Astrocyte of the spinal cord (primary cell): ENCODE measurements around the gene CTIF.

Experiments used
- DNase-seq: peaks from one replicate; pipeline ENCODE4 v3.0.0; 2011; ENCODE audit warnings: low read depth, low spot score
- H3K4me3 ChIP-seq: 2 replicates; pipeline ENCODE4 v1.5.1; 2011; ENCODE audit warnings: low read depth, mild to moderate bottlenecking, low read length, moderate library complexity
- in situ Hi-C: cut with HindIII; loops from 2 replicates; pipeline ENCODE4 v1.10.0; 2017; ENCODE audit warnings: low sequenced_read_pairs
- TF ChIP-seq, protein P1 (sequence below): IDR thresholded peaks from 2 replicates; pipeline ENCODE4 v1.5.1; 2012; ENCODE audit warnings: low read depth, mild to moderate bottlenecking, low read length, inconsistent platforms

CTIF gene

DNA sequence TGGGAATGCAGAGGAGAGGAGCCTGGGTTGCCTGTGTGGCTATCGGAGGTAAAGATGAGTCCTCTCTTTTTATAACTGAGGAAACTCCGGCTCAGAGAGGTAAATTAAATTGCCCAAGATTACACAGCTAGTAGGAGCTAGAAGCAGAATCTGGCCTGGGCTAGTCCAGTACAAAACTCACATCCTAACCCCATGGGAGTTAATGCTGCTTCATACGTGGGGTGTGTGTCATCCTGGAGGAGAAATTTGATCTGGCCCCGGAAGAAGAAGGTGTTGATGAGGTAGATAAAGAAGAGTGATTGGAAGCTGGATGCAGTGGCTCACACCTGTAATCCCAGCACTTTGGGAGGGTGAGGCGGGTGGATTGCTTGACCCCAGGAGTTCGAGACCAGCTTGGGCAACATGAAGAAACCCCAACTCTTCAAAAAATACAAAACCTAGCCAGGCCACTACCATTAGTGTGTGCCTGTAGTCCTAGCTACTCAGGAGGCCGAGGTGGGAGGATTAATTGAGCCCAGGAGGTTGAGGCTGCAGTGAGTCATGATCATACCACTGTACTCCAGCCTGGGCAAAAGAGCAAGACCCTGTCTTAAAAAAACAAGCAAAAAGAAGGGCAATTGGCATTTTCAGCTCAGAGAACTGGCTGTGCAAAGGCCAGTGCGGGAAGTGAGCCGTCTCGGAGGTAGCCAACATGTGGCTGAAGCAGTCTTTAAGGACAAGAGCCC is 33.7 kb downstream of the CTIF start:
- H3K4me3 ChIP-seq = no peak overlapping the region
- TF ChIP-seq, protein P1, sequence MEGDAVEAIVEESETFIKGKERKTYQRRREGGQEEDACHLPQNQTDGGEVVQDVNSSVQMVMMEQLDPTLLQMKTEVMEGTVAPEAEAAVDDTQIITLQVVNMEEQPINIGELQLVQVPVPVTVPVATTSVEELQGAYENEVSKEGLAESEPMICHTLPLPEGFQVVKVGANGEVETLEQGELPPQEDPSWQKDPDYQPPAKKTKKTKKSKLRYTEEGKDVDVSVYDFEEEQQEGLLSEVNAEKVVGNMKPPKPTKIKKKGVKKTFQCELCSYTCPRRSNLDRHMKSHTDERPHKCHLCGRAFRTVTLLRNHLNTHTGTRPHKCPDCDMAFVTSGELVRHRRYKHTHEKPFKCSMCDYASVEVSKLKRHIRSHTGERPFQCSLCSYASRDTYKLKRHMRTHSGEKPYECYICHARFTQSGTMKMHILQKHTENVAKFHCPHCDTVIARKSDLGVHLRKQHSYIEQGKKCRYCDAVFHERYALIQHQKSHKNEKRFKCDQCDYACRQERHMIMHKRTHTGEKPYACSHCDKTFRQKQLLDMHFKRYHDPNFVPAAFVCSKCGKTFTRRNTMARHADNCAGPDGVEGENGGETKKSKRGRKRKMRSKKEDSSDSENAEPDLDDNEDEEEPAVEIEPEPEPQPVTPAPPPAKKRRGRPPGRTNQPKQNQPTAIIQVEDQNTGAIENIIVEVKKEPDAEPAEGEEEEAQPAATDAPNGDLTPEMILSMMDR = no peak
- in situ Hi-C loops = no loop called here
- no peak for DNase-seq

DNA sequence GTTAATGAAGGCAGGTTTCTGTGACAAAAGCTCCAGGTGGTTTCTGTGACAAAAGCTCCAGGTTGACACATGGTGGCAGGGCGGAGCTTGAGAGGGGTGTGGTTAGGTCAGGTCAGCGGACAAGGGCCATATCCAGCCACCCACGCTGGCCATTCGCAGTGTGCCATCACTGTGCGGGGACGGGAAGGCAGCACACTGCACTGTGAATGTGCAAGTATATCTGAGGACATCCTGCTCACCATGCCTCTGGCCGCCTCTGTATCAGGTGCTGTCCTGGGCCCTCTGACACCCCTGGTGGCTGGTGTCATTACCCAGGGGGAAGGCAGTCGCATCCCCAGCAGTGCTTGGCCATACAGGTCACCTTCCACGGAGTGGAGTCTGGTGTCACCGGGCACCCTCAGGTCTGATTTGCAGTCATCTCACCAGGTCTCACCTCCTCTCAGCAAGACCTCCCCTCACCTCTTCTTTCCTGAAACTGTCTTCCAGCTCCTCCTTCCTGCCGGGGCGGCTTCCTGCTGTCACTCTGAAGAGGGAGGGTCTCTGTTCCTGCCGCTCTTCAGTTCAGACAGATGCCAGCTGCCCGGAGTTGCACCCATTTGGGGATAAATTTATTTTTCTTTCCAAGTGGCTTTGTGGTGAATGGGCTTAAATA is 34.9 kb downstream of the CTIF start:
- H3K4me3 ChIP-seq = no peak overlapping the region
- TF ChIP-seq, protein P1 = no peak
- no peak for DNase-seq
- in situ Hi-C loops = no loop called here

DNA sequence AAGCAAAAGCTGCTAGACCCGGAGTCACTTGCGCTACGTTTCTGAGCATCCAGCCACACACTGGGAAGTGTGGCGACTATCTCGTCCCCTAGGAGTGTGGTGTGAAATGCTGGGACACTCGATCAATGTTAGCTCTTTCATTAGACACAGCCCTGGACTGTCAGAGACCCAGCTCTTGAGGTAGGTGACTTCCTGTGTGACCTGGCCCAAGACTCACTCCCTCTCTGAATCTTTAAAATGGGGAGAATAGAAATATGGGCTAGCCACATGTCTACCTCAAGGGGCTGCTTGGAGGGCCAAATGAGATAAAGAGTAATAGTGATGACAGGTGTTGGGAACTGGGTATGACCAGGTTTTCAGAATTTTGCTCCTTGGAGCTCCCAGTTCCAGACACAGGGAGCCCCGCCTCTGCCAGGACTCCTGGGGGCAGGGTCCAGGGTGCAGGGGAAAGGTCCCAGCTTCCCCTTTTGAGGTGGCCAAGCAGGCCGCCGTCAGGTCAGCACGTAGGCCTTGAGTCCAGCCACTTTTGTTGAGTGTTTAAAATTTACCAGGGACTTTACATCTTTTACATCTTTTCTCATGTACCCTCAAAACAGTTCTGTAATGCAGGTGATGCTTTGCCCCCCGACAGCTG is 36.0 kb downstream of the CTIF start:
- TF ChIP-seq, protein P1 = no peak
- in situ Hi-C loops = no loop called here
- H3K4me3 ChIP-seq = no peak overlapping the region
- no peak for DNase-seq

DNA sequence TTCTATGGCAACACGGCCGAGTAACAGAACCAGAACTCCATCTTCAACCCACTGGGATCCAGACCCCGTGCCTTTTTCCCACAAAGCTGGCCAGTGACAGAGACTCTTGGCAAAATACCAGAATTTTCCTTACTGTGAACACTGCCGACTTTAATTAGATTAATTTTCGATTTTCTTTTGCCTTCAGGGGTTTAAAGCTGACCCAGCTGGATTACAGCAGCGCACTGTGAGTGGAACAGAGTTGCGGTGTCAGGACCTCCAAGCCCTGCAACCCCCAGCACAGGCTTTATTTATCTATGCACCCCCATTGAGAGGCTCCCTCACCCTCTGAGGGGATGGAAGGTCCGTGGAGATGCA is 36.4 kb downstream of the CTIF start:
- H3K4me3 ChIP-seq = no peak overlapping the region
- TF ChIP-seq, protein P1 = no peak
- in situ Hi-C loops = no loop called here
- no peak for DNase-seq

DNA sequence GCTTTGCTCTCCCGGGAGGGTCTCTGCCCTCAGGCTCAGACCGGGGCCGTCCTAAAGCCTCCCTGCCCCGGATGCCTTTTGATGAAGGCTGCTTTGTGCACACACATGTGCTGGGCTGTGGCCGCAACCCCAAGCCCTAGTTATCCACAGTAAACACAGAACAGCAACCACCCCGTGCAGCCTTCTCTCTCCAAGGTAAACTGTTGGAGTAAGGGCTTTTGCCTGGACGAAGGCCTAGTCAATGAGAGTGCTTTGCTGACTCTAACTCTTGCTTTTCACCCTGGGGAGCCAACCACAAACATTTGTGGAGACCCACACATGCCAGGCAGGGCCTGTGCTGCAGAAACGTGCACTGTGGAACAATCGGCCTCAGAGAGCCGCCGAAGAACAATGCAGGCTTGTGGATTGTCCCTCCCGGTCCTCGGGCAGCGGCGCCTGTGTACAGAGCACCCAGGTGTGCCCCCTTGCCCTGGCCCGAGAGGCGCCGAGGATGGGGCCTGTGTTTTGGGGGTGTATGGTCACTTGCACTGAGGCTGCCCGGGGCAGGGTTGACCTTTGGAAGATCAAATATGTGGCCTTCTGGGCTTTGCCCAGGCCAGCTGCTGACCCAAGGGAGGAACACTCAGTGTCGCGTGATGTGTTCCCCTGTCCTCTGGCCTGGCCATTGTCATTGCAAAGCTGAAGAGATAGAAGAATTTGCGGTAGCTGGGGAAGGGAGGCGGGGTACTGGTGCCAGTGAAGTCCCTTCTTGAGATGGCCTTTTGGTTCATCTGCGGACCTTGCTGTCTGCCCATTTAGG is 37.0 kb downstream of the CTIF start:
- H3K4me3 ChIP-seq = no peak overlapping the region
- DNase-seq = peak; percentile 90
- in situ Hi-C loops = no loop called here
- TF ChIP-seq, protein P1 = no peak

DNA sequence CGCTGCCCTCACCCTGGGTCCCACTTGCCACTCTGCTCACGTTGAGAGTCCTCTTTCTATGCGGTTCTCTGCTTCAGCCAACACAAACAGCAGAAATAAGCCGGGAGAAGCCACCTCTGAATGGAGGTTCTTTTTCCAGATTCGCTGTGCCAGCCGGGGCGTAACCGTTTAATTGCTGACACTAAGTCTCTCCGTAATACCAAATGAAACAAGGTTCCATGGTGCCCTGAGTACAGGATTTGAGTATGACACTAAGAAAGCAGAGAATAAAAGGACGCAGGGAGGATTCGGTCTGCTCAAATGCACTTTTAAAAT is 37.6 kb downstream of the CTIF start:
- TF ChIP-seq, protein P1 = no peak
- in situ Hi-C loops = no loop called here
- no peak for DNase-seq
- H3K4me3 ChIP-seq = no peak overlapping the region
